ENCODE results near the gene AGXT2. TPM values are rescaled to one million over a fixed set of nuclear protein-coding genes. Genes with fewer than 3 reads are reported as not detected.

Gene AGXT2
- total and polyA plus RNA-seq, 2 of the 13 experiments (the other 11 are each of a cell fraction or from before 2014, with no cell fraction given) = 0.04 to 0.13 TPM

GRCh38 chr5:34968258-34968657, 79.5 kb downstream of the AGXT2 start (continued):
- TF ChIP-seq RERE (CRISPR knock-in tag; IDR thresholded peaks at IDR 0.05; ENCODE audit: low read depth) (no peak), ZNF33B (CRISPR knock-in tag; IDR thresholded peaks at IDR 0.05) (no peak)

DNA sequence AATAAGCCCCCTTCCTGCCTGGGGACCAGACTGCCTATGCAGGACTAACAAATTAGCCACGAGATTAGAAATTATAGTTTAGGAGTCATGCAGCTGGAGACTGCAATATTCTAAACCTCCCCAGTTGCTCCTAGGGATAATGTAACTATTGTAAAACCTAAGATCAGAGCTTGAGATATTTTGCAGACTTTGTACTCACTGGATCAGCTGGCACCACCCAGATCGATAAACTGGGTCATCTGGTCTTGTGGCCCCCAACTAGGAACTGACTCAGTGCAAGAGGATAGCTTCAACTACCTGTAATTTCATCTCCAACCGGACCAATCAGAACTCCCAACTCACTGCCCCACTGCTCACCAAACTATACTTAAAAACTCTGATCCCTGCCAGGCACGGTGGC, 80.2 kb downstream of the AGXT2 start:
- Histone ChIP-seq H3K4me1 (ENCODE audit: insufficient read depth, low read length) (peaks cover 35% of the 10 kb centered on the region), H3K27me3 (ENCODE audit: control insufficient read depth in 1 of 2, insufficient read depth in 2 of 2, low read length in 2 of 2) (no peaks in the 10 kb centered on the region), H3K27ac (ENCODE audit: extremely low read length, insufficient read depth, low read length) (no peak overlapping the region), H3K79me2 (ENCODE audit: insufficient read depth, low read length) (no peaks in the 10 kb centered on the region), H3K4me3 (replicated peaks in 1 of 3; ENCODE audit: insufficient read depth in 1 of 3, low read depth in 2 of 3, low read length in 3 of 3) (no peak overlapping the region), H3K4me2 (ENCODE audit: low read depth, low read length) (peak overlapping the region; percentile 29; the same call in 1 of the 2 replicates), H2AFZ (ENCODE audit: low read length) (no peak overlapping the region), H3K36me3 (replicated peaks in 1 of 2; ENCODE audit: control insufficient read depth in 1 of 2, insufficient read depth in 2 of 2, low read length in 2 of 2) (no peaks in the 10 kb centered on the region), H3K9ac (ENCODE audit: insufficient read depth, low read depth, low read length) (no peak overlapping the region), H3K9me3 (ENCODE audit: low read length) (peaks cover 13% of the 10 kb centered on the region), H4K20me1 (ENCODE audit: insufficient read depth, low read length) (no peaks in the 10 kb centered on the region)
- BruUV-seq (replicated peaks) = no TSS peak
- ChIA-PET POLR2A (interaction anchor here (1.0 kb wide), 1 partner anchor 38 kb away, joined by 4 read pairs; the partner anchor contains the start of gene DNAJC21), CTCF (ENCODE audit: low intra/inter-chr PET ratio, low total read pairs) (no interaction called here)
- FAIRE-seq (no peak), DNase-seq (ENCODE audit: low spot score) (peak; percentile 35), ATAC-seq (peak; percentile 72)
- in situ Hi-C loops (cut with HindIII; ENCODE audit: extremely low pct_ligation_motif_present, low pct_unique_long_range_greater_than_20kb) = no loop called here
- WGBS (ENCODE audit: low lambda C conversion rate) = 63% methylated on average over 3 of the region's 4 CpGs
- intact Hi-C loops (cut with micrococcal nuclease; ENCODE audit: unreplicated experiment) = loop anchor here (1.0 kb wide), 1 partner anchor 9 kb away; no protein-coding TSS in a partner anchor
- no peak for TF ChIP-seq DZIP1 (CRISPR knock-in tag; IDR thresholded peaks at IDR 0.05)
- no peak for TF ChIP-seq HNRNPUL1 (IDR thresholded peaks at IDR 0.05; ENCODE audit: low read depth, low read length)
- TF ChIP-seq ZBTB46 (CRISPR knock-in tag; IDR thresholded peaks at IDR 0.05; ENCODE audit: borderline replicate concordance) = no peak
- TF ChIP-seq ZBTB21 (CRISPR knock-in tag; IDR thresholded peaks at IDR 0.05) = no peak
- TF ChIP-seq ZSCAN20 (CRISPR knock-in tag; IDR thresholded peaks at IDR 0.05; ENCODE audit: borderline replicate concordance) = no peak
- TF ChIP-seq CBX1 (IDR thresholded peaks at IDR 0.05; ENCODE audit: low read depth) = no peak
- TF ChIP-seq, protein P1, sequence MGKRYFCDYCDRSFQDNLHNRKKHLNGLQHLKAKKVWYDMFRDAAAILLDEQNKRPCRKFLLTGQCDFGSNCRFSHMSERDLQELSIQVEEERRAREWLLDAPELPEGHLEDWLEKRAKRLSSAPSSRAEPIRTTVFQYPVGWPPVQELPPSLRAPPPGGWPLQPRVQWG (CRISPR knock-in tag; IDR thresholded peaks at IDR 0.05; ENCODE audit: borderline replicate concordance, low read depth) = no peak
- TF ChIP-seq, protein P2, sequence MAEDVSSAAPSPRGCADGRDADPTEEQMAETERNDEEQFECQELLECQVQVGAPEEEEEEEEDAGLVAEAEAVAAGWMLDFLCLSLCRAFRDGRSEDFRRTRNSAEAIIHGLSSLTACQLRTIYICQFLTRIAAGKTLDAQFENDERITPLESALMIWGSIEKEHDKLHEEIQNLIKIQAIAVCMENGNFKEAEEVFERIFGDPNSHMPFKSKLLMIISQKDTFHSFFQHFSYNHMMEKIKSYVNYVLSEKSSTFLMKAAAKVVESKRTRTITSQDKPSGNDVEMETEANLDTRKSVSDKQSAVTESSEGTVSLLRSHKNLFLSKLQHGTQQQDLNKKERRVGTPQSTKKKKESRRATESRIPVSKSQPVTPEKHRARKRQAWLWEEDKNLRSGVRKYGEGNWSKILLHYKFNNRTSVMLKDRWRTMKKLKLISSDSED (CRISPR knock-in tag; IDR thresholded peaks at IDR 0.05) = no peak
- no peak for TF ChIP-seq SNRNP70 (IDR thresholded peaks at IDR 0.05; ENCODE audit: low read depth, low read length)
